ENCODE results near the gene KRT10. TPM values are rescaled to one million over a fixed set of nuclear protein-coding genes. Genes with fewer than 3 reads are reported as not detected.
"Not testable (repeated sequence)": the region's sequence is repeated elsewhere in the genome, so short reads cannot be mapped to it uniquely, and the experiment has no call there.

The KRT10 gene
- total RNA-seq = 10 to 100 TPM; 20.2 to 35.9 TPM

DNA sequence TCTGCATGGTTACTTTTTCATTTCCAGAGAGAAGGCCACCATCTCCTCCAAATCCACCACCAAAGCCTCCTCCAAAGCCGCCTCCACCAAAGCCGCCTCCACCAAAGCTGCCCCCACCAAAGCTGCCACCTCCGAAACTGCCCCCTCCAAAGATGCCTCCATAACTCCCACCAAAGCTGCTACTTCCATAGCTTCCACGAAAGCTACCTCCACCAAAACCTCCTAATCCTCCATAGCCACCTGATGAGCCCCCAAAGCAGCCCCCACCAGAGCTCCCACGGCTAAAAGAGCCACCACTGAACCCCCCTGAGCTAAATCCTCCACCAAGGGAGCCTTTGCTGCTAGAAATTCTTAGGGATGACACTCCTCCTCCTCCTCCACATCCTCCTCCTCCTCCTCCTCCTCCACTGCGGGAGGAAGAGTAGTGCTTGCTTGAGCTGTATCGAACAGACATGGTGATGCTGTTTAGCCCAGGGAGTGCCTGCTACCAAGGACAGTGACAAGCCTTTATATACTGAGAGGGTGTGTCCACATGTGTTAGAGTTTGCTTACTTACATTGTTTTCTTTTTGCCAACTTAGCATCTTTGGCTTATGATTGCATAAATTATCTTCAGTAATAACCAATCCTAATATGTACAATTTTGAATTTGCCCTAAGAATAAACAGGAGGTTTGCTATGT, at the start of gene KRT10:
Gene KRT10 (minus strand): TSS at position 483 of the 681 bp plus-strand sequence. CDS start 29 bp downstream, at position 454.
- intact Hi-C loops (cut with DNase I, micrococcal nuclease) = no loop called here
- Mint-ChIP-seq H3K4me1 (peaks cover 28% of the 10 kb centered on the region), H3K36me3 (ENCODE audit: low read depth) (peaks cover 20% of the 10 kb centered on the region), H3K9me3 (ENCODE audit: low read depth) (no peaks in the 10 kb centered on the region), H3K4me3 (no peak within 1 kb of the TSS), H3K27ac (no peak within 1 kb of the TSS), H3K27me3 (peaks cover 2% of the 10 kb centered on the region)
- POLR2A ChIA-PET = interaction anchor here (0.6 kb wide), 1 partner anchor 108 kb away, joined by 3 read pairs; no protein-coding TSS in a partner anchor
- DNase-seq = no peak
- no peak for ATAC-seq
- CTCF ChIA-PET = interaction anchor here (1.0 kb wide), 1 partner anchor 11 kb away, joined by 4 read pairs; no protein-coding TSS in a partner anchor

- ChIA-PET CTCF (interaction anchor here (0.6 to 1.3 kb wide), 4 partner anchors 16 to 547 kb away, joined by 3 to 4 read pairs (median 4); no protein-coding TSS in a partner anchor), POLR2A (no interaction called here)
- Mint-ChIP-seq H3K27ac (no peak overlapping the region), H3K4me1 (no peaks in the 10 kb centered on the region), H3K36me3 (ENCODE audit: low read depth) (no peaks in the 10 kb centered on the region), H3K4me3 (no peak overlapping the region), H3K9me3 (ENCODE audit: low read depth) (no peaks in the 10 kb centered on the region), H3K27me3 (peaks cover 12% of the 10 kb centered on the region)
- intact Hi-C loops (cut with DNase I, micrococcal nuclease) = no loop called here
- DNase-seq (no peak), ATAC-seq (no peak)
Observed at GRCh38 chr17:40871316-40871715, 48.9 kb upstream of the KRT10 start.

- ChIA-PET CTCF (interaction anchor here (1.1 to 1.3 kb wide), 2 partner anchors 21 to 452 kb away, joined by 3 to 4 read pairs; no protein-coding TSS in a partner anchor), POLR2A (no interaction called here)
- no peak overlapping the region for H3K4me3 Mint-ChIP-seq
- H3K4me1 Mint-ChIP-seq = no peaks in the 10 kb centered on the region
- ATAC-seq = no peak
- DNase-seq = no peak
- H3K9me3 Mint-ChIP-seq (ENCODE audit: low read depth) = no peaks in the 10 kb centered on the region
- no peak overlapping the region for H3K27ac Mint-ChIP-seq
- H3K27me3 Mint-ChIP-seq = peaks cover 15% of the 10 kb centered on the region
- intact Hi-C loops (cut with DNase I, micrococcal nuclease) = no loop called here
- H3K36me3 Mint-ChIP-seq (ENCODE audit: low read depth) = no peaks in the 10 kb centered on the region
Observed at GRCh38 chr17:40870136-40870535, 47.7 kb upstream of the KRT10 start.

DNA sequence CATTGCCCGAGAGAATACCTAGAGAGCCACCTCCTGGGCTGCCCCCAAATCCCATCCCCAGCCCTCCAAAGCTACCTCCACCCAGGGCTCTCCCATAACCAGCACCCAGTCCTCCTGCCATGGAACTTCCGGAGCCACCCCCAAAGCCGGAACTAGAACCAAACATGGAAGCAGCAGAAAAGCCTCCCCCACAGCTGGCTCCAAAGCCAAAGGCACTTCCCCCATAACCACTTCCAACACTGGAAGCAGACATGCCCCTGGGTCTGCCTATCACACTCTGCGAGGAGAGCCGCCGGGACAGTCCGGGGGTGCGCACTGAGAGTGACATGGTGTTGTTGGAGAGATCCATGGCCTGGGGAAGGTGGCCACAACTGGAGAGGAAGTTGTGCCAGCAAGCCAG, 44.4 kb upstream of the KRT10 start, which contains the start of gene KRT12:
Gene KRT12 (minus strand): TSS at position 386 of the 400 bp plus-strand sequence. CDS start 37 bp downstream, at position 349.
- H3K27me3 Mint-ChIP-seq = peaks cover 15% of the 10 kb centered on the region
- no peaks in the 10 kb centered on the region for H3K36me3 Mint-ChIP-seq (ENCODE audit: low read depth)
- H3K27ac Mint-ChIP-seq = no peak within 1 kb of the TSS
- intact Hi-C loops (cut with DNase I, micrococcal nuclease) = no loop called here
- DNase-seq = no peak
- no peak within 1 kb of the TSS for H3K4me3 Mint-ChIP-seq
- no peaks in the 10 kb centered on the region for H3K4me1 Mint-ChIP-seq
- no peaks in the 10 kb centered on the region for H3K9me3 Mint-ChIP-seq (ENCODE audit: low read depth)
- no peak for ATAC-seq
- ChIA-PET POLR2A (no interaction called here), CTCF (interaction anchor here (0.6 to 0.7 kb wide), 2 partner anchors 10 to 90 kb away, joined by 3 read pairs; no protein-coding TSS in a partner anchor)

DNA sequence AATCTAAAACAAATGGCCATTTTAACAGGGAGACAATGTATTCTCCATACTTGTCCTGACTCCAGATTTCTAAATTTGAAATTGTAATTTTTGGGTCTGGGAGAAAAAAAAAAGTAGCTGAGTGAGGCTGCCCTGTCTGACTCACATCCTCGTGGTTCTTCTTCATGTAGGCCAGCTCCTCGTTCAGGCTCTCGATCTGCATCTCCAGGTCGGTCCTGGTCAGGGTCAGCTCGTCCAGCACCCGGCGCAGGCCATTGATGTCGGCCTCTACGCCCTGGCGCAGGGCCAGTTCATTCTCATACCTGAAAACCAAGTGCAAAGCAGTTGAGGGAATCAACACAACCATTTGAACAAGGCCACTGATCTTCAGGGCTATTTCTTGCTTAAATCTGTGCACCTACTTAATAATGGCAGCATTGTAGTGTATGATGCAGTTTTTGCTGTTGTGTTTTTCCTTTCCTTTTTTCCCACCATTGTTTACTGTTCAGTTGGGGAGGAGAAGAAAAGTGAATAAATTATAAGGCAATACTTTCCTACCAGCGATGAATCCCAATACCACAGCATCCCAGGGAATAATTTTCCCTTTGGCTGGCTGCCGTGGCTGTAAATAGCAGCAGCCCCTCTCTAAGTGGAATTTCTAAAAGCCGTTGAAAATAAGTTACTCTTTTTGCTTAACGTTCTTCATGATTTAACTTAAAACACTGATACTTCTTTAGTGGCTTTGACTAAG, 42.4 kb upstream of the KRT10 start:
- ATAC-seq (no peak), DNase-seq (no peak)
- POLR2A ChIA-PET = interaction anchor here (0.6 kb wide), 1 partner anchor 11 kb away, joined by 3 read pairs; no protein-coding TSS in a partner anchor
- Mint-ChIP-seq H3K27me3 (peaks cover 10% of the 10 kb centered on the region), H3K9me3 (ENCODE audit: low read depth) (no peaks in the 10 kb centered on the region), H3K27ac (no peak overlapping the region), H3K4me3 (no peak overlapping the region), H3K36me3 (ENCODE audit: low read depth) (no peaks in the 10 kb centered on the region), H3K4me1 (no peaks in the 10 kb centered on the region)
- intact Hi-C loops (cut with DNase I, micrococcal nuclease) = no loop called here
- CTCF ChIA-PET = no interaction called here

DNA sequence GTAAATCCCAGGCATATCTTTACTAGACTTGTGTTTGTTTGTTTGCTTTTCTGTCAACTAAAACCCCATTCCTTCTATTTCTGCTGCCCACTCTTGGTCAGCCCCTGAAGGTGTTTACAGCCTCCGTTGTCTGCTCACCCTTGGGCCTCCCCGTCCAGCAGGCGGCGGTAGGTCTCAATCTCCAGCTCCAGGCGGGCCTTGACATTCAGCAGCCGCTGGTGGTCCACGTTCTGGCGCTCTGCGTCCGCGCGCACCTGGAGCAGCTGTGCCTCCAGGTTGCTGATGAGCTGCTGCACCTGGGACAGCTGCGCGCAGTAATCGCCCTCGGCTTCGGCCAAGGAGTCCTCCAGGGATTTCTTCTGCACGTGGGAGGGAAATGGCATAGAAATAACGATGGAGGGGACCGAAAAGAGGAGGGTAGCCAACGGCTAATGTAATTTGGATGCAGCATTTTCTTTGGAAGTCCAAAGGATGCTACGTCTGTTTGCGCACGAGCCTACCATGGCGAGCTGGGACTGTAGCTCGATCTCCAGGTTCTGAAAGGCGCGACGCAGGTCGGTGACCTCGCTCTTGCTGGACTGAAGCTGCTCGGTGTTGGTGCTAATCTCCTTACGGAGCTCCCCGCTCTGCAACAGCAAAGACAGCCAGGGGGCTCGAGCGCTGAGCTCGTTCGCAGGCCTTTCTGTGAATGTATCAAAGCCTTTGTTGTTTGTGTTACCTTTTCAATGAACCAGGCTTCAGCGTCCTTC, 40.7 kb upstream of the KRT10 start:
- no peaks in the 10 kb centered on the region for H3K4me1 Mint-ChIP-seq
- DNase-seq (peak; percentile 36), ATAC-seq (no peak)
- H3K4me3 Mint-ChIP-seq = no peak overlapping the region
- no peaks in the 10 kb centered on the region for H3K9me3 Mint-ChIP-seq (ENCODE audit: low read depth)
- H3K27me3 Mint-ChIP-seq = peaks cover 8% of the 10 kb centered on the region
- CTCF ChIA-PET = interaction anchor here (0.6 to 0.8 kb wide), 3 partner anchors 14 to 785 kb away, joined by 3 to 4 read pairs (median 3); no protein-coding TSS in a partner anchor
- no peak overlapping the region for H3K27ac Mint-ChIP-seq
- intact Hi-C loops (cut with DNase I, micrococcal nuclease) = no loop called here
- no peaks in the 10 kb centered on the region for H3K36me3 Mint-ChIP-seq (ENCODE audit: low read depth)
- POLR2A ChIA-PET = no interaction called here

GRCh38 chr17:40859536-40859935, 37.1 kb upstream of the KRT10 start:
- intact Hi-C loops (cut with DNase I, micrococcal nuclease) = loop anchor here in 1 of 2 experiments (5.0 kb wide), 2 partner anchors 463 to 788 kb away; no protein-coding TSS in a partner anchor
- no peaks in the 10 kb centered on the region for H3K9me3 Mint-ChIP-seq (ENCODE audit: low read depth)
- H3K27me3 Mint-ChIP-seq = peaks cover 8% of the 10 kb centered on the region
- POLR2A ChIA-PET = no interaction called here
- CTCF ChIA-PET = interaction anchor here (0.8 to 2.7 kb wide), 3 partner anchors 10 to 689 kb away, joined by 3 to 8 read pairs (median 3); no protein-coding TSS in a partner anchor
- no peak for ATAC-seq
- H3K36me3 Mint-ChIP-seq (ENCODE audit: low read depth) = no peaks in the 10 kb centered on the region
- DNase-seq = no peak
- H3K4me3 Mint-ChIP-seq = no peak overlapping the region
- H3K4me1 Mint-ChIP-seq = no peaks in the 10 kb centered on the region
- no peak overlapping the region for H3K27ac Mint-ChIP-seq

DNA sequence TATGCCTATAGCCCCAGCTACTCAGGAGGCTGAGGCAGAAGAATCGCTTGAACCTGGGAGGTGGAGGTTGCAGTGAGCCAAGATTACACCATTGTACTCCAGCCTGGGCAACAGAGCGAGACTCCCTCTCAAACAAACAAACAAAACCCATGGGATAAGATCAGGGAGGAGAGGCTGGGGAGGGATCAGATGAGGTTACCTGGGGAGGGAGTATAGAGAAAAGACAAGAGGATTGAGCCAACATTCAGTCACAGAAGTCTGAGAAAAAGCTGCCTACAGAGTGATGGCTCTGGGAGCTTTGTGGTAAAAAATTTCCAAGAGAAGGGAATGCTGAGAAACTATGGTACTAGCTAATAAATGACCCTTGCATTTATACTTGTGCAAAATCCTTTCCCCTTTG, 36.3 kb upstream of the KRT10 start:
- not testable (repeated sequence) for H3K27ac Mint-ChIP-seq
- intact Hi-C loops (cut with DNase I, micrococcal nuclease) = loop anchor here in 1 of 2 experiments (5.0 kb wide), 2 partner anchors 464 to 789 kb away; no protein-coding TSS in a partner anchor

DNA sequence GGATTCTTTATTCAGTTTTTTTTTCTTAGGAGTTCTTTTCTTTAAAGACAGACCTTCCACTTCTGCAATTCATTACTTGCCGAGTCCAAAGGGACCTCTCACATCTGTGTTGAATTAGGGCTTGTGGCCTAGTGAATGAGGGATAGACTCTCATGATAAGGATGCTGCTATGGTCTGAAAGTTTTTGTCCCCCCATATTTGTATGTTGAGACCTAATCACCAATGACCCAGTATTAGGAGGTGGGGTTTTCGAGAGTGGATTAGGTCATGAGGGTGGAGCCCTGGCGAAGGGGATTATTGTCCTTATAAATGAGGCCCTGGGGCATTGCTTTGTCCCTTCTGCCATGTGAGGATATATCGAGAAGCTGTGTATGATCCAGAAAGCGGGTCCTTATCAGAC, 35.1 kb upstream of the KRT10 start:
- H3K27me3 Mint-ChIP-seq = peaks cover 14% of the 10 kb centered on the region
- no peak for ATAC-seq
- no peaks in the 10 kb centered on the region for H3K4me1 Mint-ChIP-seq
- H3K4me3 Mint-ChIP-seq = no peak overlapping the region
- intact Hi-C loops (cut with DNase I, micrococcal nuclease) = loop anchor here (1.0 to 5.0 kb wide), 4 partner anchors 465 to 805 kb away; no protein-coding TSS in a partner anchor
- DNase-seq = no peak
- ChIA-PET CTCF (interaction anchor here (0.5 to 2.5 kb wide), 10 partner anchors 10 to 805 kb away, joined by 3 to 15 read pairs (median 4); partner anchors contain the start of gene KRT12), POLR2A (no interaction called here)
- no peaks in the 10 kb centered on the region for H3K9me3 Mint-ChIP-seq (ENCODE audit: low read depth)
- no peaks in the 10 kb centered on the region for H3K36me3 Mint-ChIP-seq (ENCODE audit: low read depth)
- no peak overlapping the region for H3K27ac Mint-ChIP-seq

More for the DNA sequence above, 36.3 kb upstream of the KRT10 start:
- H3K9me3 Mint-ChIP-seq (ENCODE audit: low read depth); DNase-seq; ATAC-seq; H3K4me3 Mint-ChIP-seq; POLR2A ChIA-PET; H3K36me3 Mint-ChIP-seq (ENCODE audit: low read depth); H3K27me3 Mint-ChIP-seq; H3K4me1 Mint-ChIP-seq: not testable (repeated sequence)
- CTCF ChIA-PET = interaction anchor here (2.7 kb wide), 1 partner anchor 690 kb away, joined by 8 read pairs; no protein-coding TSS in a partner anchor

DNA sequence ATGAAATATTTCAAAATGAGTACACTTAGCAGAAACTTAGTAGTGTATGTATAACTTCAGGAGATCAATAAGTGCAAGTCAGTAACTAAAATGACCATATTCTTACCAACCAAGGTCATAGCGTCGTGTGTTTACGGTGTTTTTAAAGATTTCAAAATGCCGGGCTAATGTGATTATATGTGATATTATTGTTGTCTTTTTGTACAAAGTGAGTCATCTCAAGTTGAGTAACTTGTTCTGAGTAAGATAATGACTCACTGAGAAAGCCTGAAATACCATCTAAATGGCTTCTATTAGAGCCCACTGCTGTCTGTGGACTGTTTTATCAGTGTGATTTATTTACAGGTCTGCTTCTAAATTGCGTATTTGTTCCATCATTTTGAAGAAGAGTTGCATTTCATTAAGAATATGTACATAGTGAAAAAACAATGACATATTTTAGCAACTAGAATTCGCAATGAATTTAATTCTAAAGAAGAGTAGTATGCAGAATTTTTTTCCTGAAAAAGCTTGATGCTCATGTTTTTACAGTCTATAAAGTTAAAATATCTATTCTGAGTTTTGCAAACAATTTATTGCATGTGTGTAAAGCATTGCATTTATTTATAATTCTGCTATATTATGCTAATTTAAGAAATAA, 31.9 kb upstream of the KRT10 start:
- Mint-ChIP-seq H3K27ac (no peak overlapping the region), H3K27me3 (peaks cover 17% of the 10 kb centered on the region), H3K9me3 (ENCODE audit: low read depth) (no peaks in the 10 kb centered on the region), H3K4me1 (no peaks in the 10 kb centered on the region), H3K4me3 (no peak overlapping the region), H3K36me3 (ENCODE audit: low read depth) (no peaks in the 10 kb centered on the region)
- ATAC-seq = peak; percentile 44
- POLR2A ChIA-PET = no interaction called here
- CTCF ChIA-PET = interaction anchor here (0.7 to 0.9 kb wide), 2 partner anchors 26 to 36 kb away, joined by 4 to 5 read pairs; no protein-coding TSS in a partner anchor
- intact Hi-C loops (cut with DNase I, micrococcal nuclease) = no loop called here
- DNase-seq = no peak
